Gastroesophageal sphincter (tissue), 4 donors: ENCODE data around the gene PIM3. TPM values are rescaled to one million over a fixed set of nuclear protein-coding genes. Genes with fewer than 3 reads are reported as not detected.

ENCODE experiments used
- ATAC-seq: fragments of 150-250 bp; one replicate; pipeline ENCODE4 v1.9.1; 2016; ENCODE audit warnings: mild to moderate bottlenecking, moderate library complexity
- H3K27ac ChIP-seq, 4 donors: fragments of 200-600 bp; sonication (generic) in 3 of 4; 1 replicate in 3 of 4; 2 replicates in 1 of 4; pipeline ENCODE4 v1.5.1; 2016 to 2019
- H3K27me3 ChIP-seq: fragments of 200-600 bp; sonication (generic); one replicate; pipeline ENCODE4 v1.5.1; 2019
- H3K36me3 ChIP-seq, 2 donors: fragments of 200-600 bp; sonication (generic); one replicate each; pipeline ENCODE4 v1.5.1; 2019; ENCODE audit warnings: control low read depth in 1 of 2
- H3K4me1 ChIP-seq, 3 donors: fragments of 200-600 bp; sonication (generic); 1 replicate in 2 of 3; 2 replicates in 1 of 3; pipeline ENCODE4 v1.5.1; 2016 to 2019; ENCODE audit warnings: control low read depth in 2 of 3
- H3K4me3 ChIP-seq, 2 donors: fragments of 200-600 bp; sonication (generic); one replicate each; pipeline ENCODE4 v1.5.1; 2019; ENCODE audit warnings: mild to moderate bottlenecking in 1 of 2, moderate library complexity in 1 of 2
- H3K9me3 ChIP-seq, 3 donors: fragments of 200-600 bp; sonication (generic); one replicate each; pipeline ENCODE4 v1.5.1; 2017 to 2019; ENCODE audit warnings: control low read depth in 2 of 3
- CTCF ChIP-seq, 4 experiments: fragments of 200-600 bp in 2 of 4; fragments of 450-650 bp in 2 of 4; sonication (generic) in 1 of 4; IDR thresholded peaks; one replicate each; pipeline ENCODE4 v1.5.1; 2017 to 2019; ENCODE audit warnings: antibody characterized with exemption in 4 of 4, mild to moderate bottlenecking in 2 of 4, moderate library complexity in 2 of 4
- EP300 ChIP-seq: sonication (generic); formaldehyde crosslinking; IDR thresholded peaks from one replicate; pipeline ENCODE4 v1.6.1; 2017; ENCODE audit warnings: antibody characterized with exemption, mild to moderate bottlenecking
- POLR2A ChIP-seq, 2 donors: fragments of 450-650 bp; IDR thresholded peaks; one replicate each; pipeline ENCODE4 v1.6.1; 2017; ENCODE audit warnings: antibody characterized with exemption in 2 of 2, mild to moderate bottlenecking in 2 of 2, moderate library complexity in 1 of 2
- POLR2AphosphoS5 ChIP-seq: sonication (generic); formaldehyde crosslinking; IDR thresholded peaks from one replicate; pipeline ENCODE4 v1.6.1; 2017; ENCODE audit warnings: antibody characterized with exemption
- WGBS, 2 donors: methylation state at CpG; one replicate each; pipeline ENCODE4 v1.1.5; 2018; ENCODE audit warnings: low coverage in 1 of 2; 5-methylcytosine and 5-hydroxymethylcytosine counted together
- small RNA-seq, 4 donors: library from RNA; depleted of rRNA; stranded (forward); fragments of <200 nt; gene quantifications; one replicate each; pipeline ENCODE3, GENCODE V24; 2016
- total RNA-seq, 4 donors: library from RNA; depleted of rRNA; stranded (reverse); fragments of >200 nt; gene quantifications; one replicate each; pipeline ENCODE4 v1.1.0, GENCODE V29; 2016

PIM3 gene
- total RNA-seq, 4 donors from 2014 or later = 30.0 to 58.3 (median 46.4) TPM

- H3K4me1 ChIP-seq = peaks cover 0 to 27% (median 5%) of the 10 kb centered on the region in 3 donors
- H3K27ac ChIP-seq = no peak overlapping the region
- no peaks in the 10 kb centered on the region for H3K36me3 ChIP-seq
- H3K9me3 ChIP-seq = no peaks in the 10 kb centered on the region
- ATAC-seq = no peak
- H3K27me3 ChIP-seq = peaks cover 70% of the 10 kb centered on the region
- TF ChIP-seq POLR2AphosphoS5 = no peak
- no peak for TF ChIP-seq EP300
- TF ChIP-seq POLR2A (IDR thresholded peaks at IDR 0.05) = no peak
- TF ChIP-seq CTCF (IDR thresholded peaks at IDR 0.05) = no peak
- 0% methylated on average over 10 of the region's 61 CpGs; no CpG with 5 or more reads in 1 of the 2 donors for WGBS, 2 donors
- H3K4me3 ChIP-seq = peak overlapping the region in 1 of 2 donors; percentile 12
Observed at GRCh38 chr22:50010676-50011446, 50.3 kb downstream of the PIM3 start.

GRCh38 chr22:50011447-50012210 is 51.1 kb downstream of the PIM3 start:
- no peaks in the 10 kb centered on the region for H3K9me3 ChIP-seq
- 20 to 21% methylated on average over 7 of the region's 18 CpGs for WGBS, 2 donors
- peaks cover 0 to 27% (median 5%) of the 10 kb centered on the region in 3 donors for H3K4me1 ChIP-seq
- peaks cover 78% of the 10 kb centered on the region for H3K27me3 ChIP-seq
- TF ChIP-seq POLR2AphosphoS5 = no peak
- TF ChIP-seq EP300 = no peak
- no peak for TF ChIP-seq CTCF (IDR thresholded peaks at IDR 0.05)
- no peak for TF ChIP-seq POLR2A (IDR thresholded peaks at IDR 0.05)
- H3K27ac ChIP-seq = no peak overlapping the region
- H3K4me3 ChIP-seq = no peak overlapping the region
- ATAC-seq = no peak
- H3K36me3 ChIP-seq = no peaks in the 10 kb centered on the region

GRCh38 chr22:50012211-50013181 is 51.9 kb downstream of the PIM3 start, which contains the start of gene IL17REL:
Gene IL17REL, minus strand, starts transcription at chr22:50012765. Its CDS starts 119 bp downstream, at chr22:50012646.
- TF ChIP-seq EP300 (no peak), CTCF (IDR thresholded peaks at IDR 0.05) (peak in 1 of 4 experiments; percentile 9)
- no peak for ATAC-seq
- Histone ChIP-seq H3K4me1 (peaks cover 0 to 27% (median 5%) of the 10 kb centered on the region in 3 donors), H3K36me3 (no peaks in the 10 kb centered on the region), H3K27ac (no peak within 1 kb of the TSS), H3K4me3 (no peak within 1 kb of the TSS), H3K27me3 (peaks cover 87% of the 10 kb centered on the region), H3K9me3 (no peaks in the 10 kb centered on the region)
- WGBS, 2 donors = 60% methylated on average over 4 of the region's 29 CpGs; no CpG with 5 or more reads in 1 of the 2 donors

Small RNA genes lying within 50 kb of the gene (small RNA-seq; reads per million reads assigned to genes)
- gene MIR6821 = 0 to 0.49 (median 0.04) reads per million in 4 donors

Other genes starting within 250 kb of the PIM3 start
- 10 to 100 TPM; 36.0 to 66.0 (median 45.5) TPM for gene BRD1, start 132.9 kb upstream of the PIM3 start, total RNA-seq
- 10 to 100 TPM in 1 of 4 donors, 1 to 10 TPM in 3; 6.9 to 12.3 (median 7.1) TPM for gene ZBED4, start 106.9 kb upstream of the PIM3 start, total RNA-seq
- gene ALG12, start 42.3 kb upstream of the PIM3 start, total RNA-seq = 10 to 100 TPM; 18.8 to 30.0 (median 22.6) TPM
- 10 to 100 TPM; 21.9 to 36.2 (median 30.9) TPM for gene CRELD2, start 42.1 kb upstream of the PIM3 start, total RNA-seq
- not detected for gene IL17REL, start 52.0 kb downstream of the PIM3 start, total RNA-seq
- gene TTLL8, start 97.5 kb downstream of the PIM3 start, total RNA-seq = not detected
- under 1 TPM in 2 of 4 donors, not detected in 2; 0.07 to 0.13 TPM for gene MLC1, start 124.7 kb downstream of the PIM3 start, total RNA-seq
- under 1 TPM in 1 of 4 donors, not detected in 3; 0.78 TPM for gene MOV10L1, start 129.2 kb downstream of the PIM3 start, total RNA-seq
- under 1 TPM in 2 of 4 donors, not detected in 2; 0.13 to 0.46 TPM for gene PANX2, start 210.0 kb downstream of the PIM3 start, total RNA-seq
- 10 to 100 TPM; 15.7 to 22.0 (median 19.0) TPM for gene TRABD, start 225.1 kb downstream of the PIM3 start, total RNA-seq
- gene SELENOO, start 240.2 kb downstream of the PIM3 start, total RNA-seq = 10 to 100 TPM; 19.9 to 42.6 (median 27.3) TPM